Endothelial cell of umbilical vein (primary cell): Measurements from ENCODE around the gene PTPRK. TPM values are rescaled to one million over a fixed set of nuclear protein-coding genes. Genes with fewer than 3 reads are reported as not detected.

ENCODE experiments used
- BruUV-seq: library from RNA; stranded (reverse); fragments of 400-500 nt; replicated peaks from 2 replicates; lab custom pipeline; 2021; lab: Mats Ljungman, UMichigan
- CTCF ChIA-PET: fragments of 300-600, 350-600 bp; sonication (Branson Sonifier 250); formaldehyde crosslinking; loops from one replicate; lab custom pipeline; 2021; ENCODE audit warnings: antibody characterized with exemption, inconsistent platforms; lab: Charles Lee
- POLR2A ChIA-PET: fragments of 300-600, 350-600 bp; sonication (Branson Sonifier 250); formaldehyde crosslinking; loops from one replicate; lab custom pipeline; 2021; ENCODE audit warnings: antibody characterized with exemption, inconsistent platforms; lab: Charles Lee
- DNase-seq: peaks from one replicate; pipeline ENCODE4 v3.0.0-alpha.2; 2011; ENCODE audit warnings: low read depth, low spot score
- FAIRE-seq: peaks from 2 replicates; lab custom pipeline; 2011; peaks lifted over from hg19 to GRCh38; lab: Jason Lieb, UNC
- H2AFZ ChIP-seq: 2 replicates; pipeline ENCODE4 v1.6.0; 2012; ENCODE audit warnings: low read depth, low read length, control low read depth, inconsistent platforms
- H3K27ac ChIP-seq: 2 replicates; pipeline ENCODE4 v1.5.1; 2011; ENCODE audit warnings: low read depth, mild to moderate bottlenecking, control low read depth, low read length, moderate library complexity; ENCODE audit not compliant: insufficient read depth
- H3K27me3 ChIP-seq, 2 experiments: 2 replicates each; pipeline versions ENCODE4 v1.6.0 to v1.6.1; 2011; ENCODE audit warnings: low read length in 2 of 2, mixed read lengths in 1 of 2; ENCODE audit not compliant: control insufficient read depth in 2 of 2, insufficient read depth in 2 of 2
- H3K36me3 ChIP-seq, 2 experiments: 2 replicates in 1 of 2; 3 replicates in 1 of 2; pipeline ENCODE4 v1.5.1; 2011; ENCODE audit warnings: low read length in 2 of 2, mild to moderate bottlenecking in 1 of 2, moderate library complexity in 1 of 2; ENCODE audit not compliant: control insufficient read depth in 2 of 2, insufficient read depth in 2 of 2; ENCODE audit errors: extremely low read depth in 1 of 2
- H3K4me1 ChIP-seq: 3 replicates; pipeline ENCODE4 v1.5.1; 2011; ENCODE audit warnings: mild to moderate bottlenecking, low read length; ENCODE audit not compliant: control insufficient read depth, insufficient read depth; ENCODE audit errors: extremely low read depth
- H3K4me2 ChIP-seq: 2 replicates; pipeline ENCODE4 v1.6.1; 2011; ENCODE audit warnings: low read length, control low read depth, mixed read lengths; ENCODE audit not compliant: insufficient read depth
- H3K4me3 ChIP-seq, 3 experiments: fragments of 200-600 bp in 1 of 3; sonication (generic), shearing (Covaris generic) in 1 of 3; replicated peaks in 1 of 3; 2 replicates each; pipeline ENCODE4 v1.5.1; 2011 to 2016; ENCODE audit warnings: control low read depth in 3 of 3, low read length in 3 of 3, mild to moderate bottlenecking in 2 of 3, inconsistent platforms in 1 of 3, low read depth in 1 of 3, moderate library complexity in 1 of 3; ENCODE audit not compliant: insufficient read depth in 1 of 3
- H3K79me2 ChIP-seq: 2 replicates; pipeline ENCODE4 v1.6.0; 2012; ENCODE audit warnings: low read length, inconsistent platforms; ENCODE audit not compliant: control insufficient read depth, insufficient read depth
- H3K9ac ChIP-seq: replicated peaks from 2 replicates; pipeline ENCODE3; 2011; ENCODE audit warnings: low read length, control low read depth; ENCODE audit not compliant: insufficient read depth; ENCODE audit errors: extremely low read depth
- H3K9me1 ChIP-seq: replicated peaks from 3 replicates; pipeline ENCODE4 v1.6.0; 2011; ENCODE audit warnings: mild to moderate bottlenecking, low read length; ENCODE audit not compliant: control insufficient read depth, insufficient read depth; ENCODE audit errors: extremely low read depth
- H3K9me3 ChIP-seq: replicated peaks from 2 replicates; pipeline ENCODE4 v1.5.1; 2012; ENCODE audit warnings: low read length, inconsistent platforms; ENCODE audit not compliant: control insufficient read depth, insufficient read depth
- H4K20me1 ChIP-seq: replicated peaks from 2 replicates; pipeline ENCODE3; 2011; ENCODE audit warnings: mild to moderate bottlenecking, low read length; ENCODE audit not compliant: control insufficient read depth, insufficient read depth; ENCODE audit errors: extremely low read depth
- CTCF ChIP-seq, 2 donors: IDR thresholded peaks; 1 replicate in 1 of 2; 2 replicates in 1 of 2; pipeline ENCODE4 v1.5.1; 2011; ENCODE audit warnings: low read length in 2 of 2, mild to moderate bottlenecking in 2 of 2, moderate library complexity in 2 of 2, control low read depth in 1 of 2, inconsistent platforms in 1 of 2, low read depth in 1 of 2; ENCODE audit not compliant: insufficient read depth in 1 of 2; ENCODE audit errors: extremely low read depth in 1 of 2
- EZH2 ChIP-seq: IDR thresholded peaks from 2 replicates; pipeline ENCODE4 v1.6.1; 2012; ENCODE audit warnings: borderline replicate concordance, low read depth, mild to moderate bottlenecking, moderate library complexity, low read length, inconsistent platforms; ENCODE audit not compliant: severe bottlenecking
- FOS ChIP-seq: IDR thresholded peaks from 2 replicates; pipeline ENCODE4 v1.6.1; 2011; ENCODE audit warnings: mild to moderate bottlenecking, low read length, moderate library complexity, borderline replicate concordance; ENCODE audit not compliant: insufficient read depth
- GATA2 ChIP-seq: IDR thresholded peaks from 2 replicates; pipeline ENCODE4 v1.7.0; 2011; ENCODE audit warnings: low read depth, mild to moderate bottlenecking, moderate library complexity, mixed read lengths, low read length; ENCODE audit not compliant: insufficient read length, insufficient read depth
- JUN ChIP-seq: IDR thresholded peaks from 2 replicates; pipeline ENCODE4 v1.6.1; 2011; ENCODE audit warnings: borderline replicate concordance, low read depth; ENCODE audit not compliant: insufficient read length, insufficient read depth
- MAX ChIP-seq: IDR thresholded peaks from 2 replicates; pipeline ENCODE4 v1.6.1; 2011; ENCODE audit not compliant: insufficient read depth, insufficient read length
- MYC ChIP-seq: IDR thresholded peaks from one replicate; pipeline ENCODE4 v1.6.1; 2011; ENCODE audit warnings: mild to moderate bottlenecking, low read depth, low read length
- POLR2A ChIP-seq: IDR thresholded peaks from 2 replicates; pipeline ENCODE4 v1.6.1; 2012; ENCODE audit warnings: low read depth, mild to moderate bottlenecking, control low read depth, low read length
- POLR2AphosphoS5 ChIP-seq: IDR thresholded peaks from 2 replicates; pipeline ENCODE4 v1.6.1; 2012; ENCODE audit warnings: low read depth, mild to moderate bottlenecking, control low read depth, low read length, moderate library complexity; ENCODE audit not compliant: insufficient read depth
- dilution Hi-C: fragments of 300-500 bp; cut with MboI; formaldehyde crosslinking; loops from one replicate; pipeline ENCODE4 v1.15.0; 2019; ENCODE audit warnings: low sequenced_read_pairs; ENCODE audit not compliant: extremely low pct_ligation_motif_present
- intact Hi-C: fragments of 100-400 bp; cut with micrococcal nuclease; formaldehyde crosslinking; loops from one replicate; pipeline ENCODE4 v1.10.0; 2022
- polyA plus RNA-seq, 4 experiments: library from polyadenylated mRNA; depleted of rRNA in 3 of 4; stranded (reverse) in 3 of 4; unstranded in 1 of 4; fragments of >200 nt; gene quantifications; 2 replicates each; pipeline versions ENCODE4 v1.2.1 to v1.2.3, GENCODE V29; 2011 to 2012; ENCODE audit warnings: missing spikeins in 1 of 4
- total RNA-seq: library from RNA; stranded (reverse); gene quantifications from 2 replicates; pipeline ENCODE4 v1.2.3, GENCODE V29; 2021

PTPRK gene
- total and polyA plus RNA-seq, 2 donors (not counting 3 experiments of a cell fraction or from before 2014, with no cell fraction given), result 15.2 to 74.0 TPM

- H3K4me3 ChIP-seq, result no peak overlapping the region
- POLR2A ChIA-PET, result interaction anchor here (0.5 kb wide), 1 partner anchor 285 kb away, joined by 3 read pairs; no protein-coding TSS in a partner anchor
- BruUV-seq, result no TSS peak
- no peaks in the 10 kb centered on the region for H4K20me1 ChIP-seq
- H3K27me3 ChIP-seq, result no peaks in the 10 kb centered on the region
- FAIRE-seq, result peak; percentile 15
- H3K9me3 ChIP-seq, result no peaks in the 10 kb centered on the region
- H3K27ac ChIP-seq, result no peak overlapping the region
- H3K9me1 ChIP-seq, result peaks cover 3% of the 10 kb centered on the region
- peak; percentile 62 for DNase-seq
- intact Hi-C loops, result no loop called here
- H3K36me3 ChIP-seq, result no peaks in the 10 kb centered on the region
- dilution Hi-C loops, result no loop called here
- CTCF ChIA-PET, result interaction anchor here (1.0 to 1.1 kb wide), 2 partner anchors 12 to 538 kb away, joined by 3 read pairs; no protein-coding TSS in a partner anchor
- TF ChIP-seq FOS (peak; percentile 75), POLR2A (no peak), POLR2AphosphoS5 (no peak), GATA2 (peak; percentile 17)
- peaks cover 18% of the 10 kb centered on the region for H3K4me1 ChIP-seq
- peak overlapping the region; percentile 51 for H3K4me2 ChIP-seq
- H3K9ac ChIP-seq, result no peak overlapping the region
- no peak overlapping the region for H2AFZ ChIP-seq
- peaks cover 13% of the 10 kb centered on the region for H3K79me2 ChIP-seq
These were observed 245.4 kb downstream of the PTPRK start for GRCh38 chr6:128275030-128275429.

- Histone ChIP-seq H3K79me2 (peaks cover 11% of the 10 kb centered on the region), H2AFZ (no peak overlapping the region), H3K9me3 (no peaks in the 10 kb centered on the region), H3K4me1 (peaks cover 18% of the 10 kb centered on the region), H3K27me3 (no peaks in the 10 kb centered on the region), H3K9me1 (peaks cover 3% of the 10 kb centered on the region), H3K4me3 (no peak overlapping the region), H3K36me3 (no peaks in the 10 kb centered on the region), H3K4me2 (no peak overlapping the region), H3K9ac (no peak overlapping the region), H4K20me1 (no peaks in the 10 kb centered on the region), H3K27ac (no peak overlapping the region)
- POLR2A ChIA-PET, result no interaction called here
- no peak for TF ChIP-seq MYC
- TF ChIP-seq JUN, result no peak
- TF ChIP-seq POLR2AphosphoS5, result no peak
- TF ChIP-seq FOS, result no peak
- TF ChIP-seq GATA2, result no peak
- no peak for TF ChIP-seq MAX
- no peak for TF ChIP-seq POLR2A
- no peak for TF ChIP-seq CTCF (IDR thresholded peaks at IDR 0.05; ENCODE audit: extremely low read depth in 1 of 2, insufficient read depth in 1 of 2, low read depth in 1 of 2, low read length in 2 of 2)
- no peak for TF ChIP-seq EZH2
- intact Hi-C loops (no loop called here), dilution Hi-C loops (no loop called here)
- FAIRE-seq, result no peak
- no peak for DNase-seq
- BruUV-seq, result no TSS peak
- CTCF ChIA-PET, result interaction anchor here (1.0 kb wide), 1 partner anchor 11 kb away, joined by 4 read pairs; no protein-coding TSS in a partner anchor
These were observed 248.9 kb downstream of the PTPRK start for GRCh38 chr6:128271527-128271926.
